Activated CD4-positive, alpha-beta T cell treated with anti-CD3 and anti-CD28 coated beads, Interleukin-10, Interleukin-2, amounts not matched to agents 100 ng/mL and 50 ng/mL, durations not matched to agents 16 hours and 8 hours (primary cell): Measurements from ENCODE around the gene C1QL2.
A peak's percentile ranks its signal among the peaks of the same experiment; 100 is the strongest.

Experiments
- DNase-seq: peaks from one replicate; pipeline ENCODE4 v3.0.0-alpha.2; 2020

The C1QL2 gene

GRCh38 chr2:119178776-119179175 lies 20.2 kb upstream of the C1QL2 start:
- no peak for DNase-seq

- DNase-seq = no peak
Observed at GRCh38 chr2:119177838-119178190, 19.3 kb upstream of the C1QL2 start.

GRCh38 chr2:119177171-119177837 lies 18.8 kb upstream of the C1QL2 start:
- no peak for DNase-seq

- DNase-seq = no peak
Observed at GRCh38 chr2:119175517-119175916, 17.0 kb upstream of the C1QL2 start.

- no peak for DNase-seq
Observed at GRCh38 chr2:119174993-119175347, 16.4 kb upstream of the C1QL2 start.

- peak; percentile 63 for DNase-seq
Observed at GRCh38 chr2:119174216-119174992, 15.9 kb upstream of the C1QL2 start.

GRCh38 chr2:119173556-119174060 lies 15.1 kb upstream of the C1QL2 start:
- DNase-seq = no peak

GRCh38 chr2:119170504-119170903 lies 12.0 kb upstream of the C1QL2 start:
- DNase-seq = no peak

- DNase-seq = no peak
Observed at GRCh38 chr2:119169717-119170116, 11.2 kb upstream of the C1QL2 start.

- DNase-seq = no peak
Observed at GRCh38 chr2:119160361-119160990, 1.9 kb upstream of the C1QL2 start.

GRCh38 chr2:119157850-119158511 lies 570 bp downstream of the C1QL2 start:
- DNase-seq = no peak

GRCh38 chr2:119156891-119157773 lies 1.4 kb downstream of the C1QL2 start:
- DNase-seq = no peak

GRCh38 chr2:119156105-119156890 lies 2.3 kb downstream of the C1QL2 start:
- DNase-seq = no peak

- no peak for DNase-seq
Observed at GRCh38 chr2:119155633-119156032, 2.9 kb downstream of the C1QL2 start.

GRCh38 chr2:119154076-119154475 lies 4.5 kb downstream of the C1QL2 start:
- no peak for DNase-seq

GRCh38 chr2:119149611-119150010 lies 8.9 kb downstream of the C1QL2 start:
- DNase-seq = no peak

GRCh38 chr2:119147776-119148715 lies 10.5 kb downstream of the C1QL2 start:
- DNase-seq = no peak

- DNase-seq = no peak
Observed at GRCh38 chr2:119144806-119145205, 13.7 kb downstream of the C1QL2 start.

GRCh38 chr2:119142824-119143223 lies 15.7 kb downstream of the C1QL2 start:
- no peak for DNase-seq

GRCh38 chr2:119137502-119137901 lies 21.0 kb downstream of the C1QL2 start:
- no peak for DNase-seq
